Activated CD4-positive, alpha-beta T cell treated with anti-CD3 and anti-CD28 coated beads, Interleukin-2, amount 50 U/mL, for 1 hour (primary cell): ENCODE measurements around the gene SPC24.
"Not testable (repeated sequence)": the region's sequence is repeated elsewhere in the genome, so short reads cannot be mapped to it uniquely, and the experiment has no call there.

Experiments
- DNase-seq: peaks from one replicate; pipeline ENCODE4 v3.0.0-alpha.2; 2020

The SPC24 gene

DNA sequence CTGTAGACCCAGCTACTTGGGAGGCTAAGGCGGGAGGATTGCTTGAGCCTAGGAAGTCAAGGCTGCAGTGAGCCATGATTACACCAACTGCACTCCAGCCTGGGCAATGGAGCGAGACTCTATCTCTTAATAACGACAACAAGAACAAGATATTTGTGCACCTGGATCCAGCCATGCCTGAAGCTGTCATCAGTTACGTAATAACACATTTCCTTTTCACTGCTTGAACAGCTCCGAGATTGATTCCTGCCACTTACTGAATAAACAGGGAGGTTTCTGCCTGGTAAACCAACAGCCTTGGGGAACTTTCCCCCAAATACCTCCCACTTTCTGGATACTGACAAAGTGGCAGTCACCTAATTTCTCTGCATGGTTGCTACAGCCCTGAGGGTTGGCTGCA lies 36.4 kb upstream of the SPC24 start:
- DNase-seq = no peak

DNA sequence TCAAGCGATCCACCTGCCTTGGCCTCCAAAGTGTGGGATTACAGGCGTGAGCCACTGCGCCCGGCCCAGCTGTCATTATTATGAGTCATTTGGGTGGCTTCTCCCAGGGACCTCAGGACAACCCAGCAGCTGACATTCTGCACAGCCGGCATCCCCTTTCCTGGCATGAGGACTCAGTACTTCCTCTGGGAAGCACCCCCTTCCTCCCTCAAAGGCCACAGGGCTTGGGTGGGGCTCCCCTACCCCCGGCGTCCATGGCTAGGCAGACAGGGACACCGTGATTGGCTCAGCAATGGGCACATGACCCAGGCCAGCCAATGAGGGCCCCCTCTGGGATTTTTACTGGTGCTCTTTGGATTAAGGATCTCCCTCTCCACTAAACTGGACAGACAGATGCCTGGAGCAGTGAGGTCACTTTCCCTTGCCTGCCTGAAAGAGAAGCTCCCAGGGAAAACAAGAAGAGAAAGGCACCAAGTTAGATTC lies 35.7 kb upstream of the SPC24 start:
- no peak for DNase-seq

DNA sequence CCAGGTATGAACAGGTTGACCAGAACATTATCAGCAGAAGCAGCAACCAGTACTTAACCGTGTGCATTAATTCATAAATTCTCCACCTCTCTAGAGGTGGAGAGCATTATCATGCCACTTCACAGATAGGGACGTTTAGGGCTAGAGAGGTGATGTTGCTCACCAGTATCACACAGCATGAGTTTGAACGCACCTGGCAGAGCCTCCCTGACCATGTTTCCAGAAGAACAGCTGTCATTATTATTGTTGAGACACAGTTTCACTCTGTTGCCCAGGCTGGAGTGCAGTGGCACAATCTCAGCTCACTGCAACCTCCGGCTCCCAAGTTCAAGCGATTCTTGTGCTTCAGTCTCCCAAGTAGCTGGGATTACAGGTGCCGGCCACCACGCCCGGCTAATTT lies 34.9 kb upstream of the SPC24 start:
- no peak for DNase-seq

DNA sequence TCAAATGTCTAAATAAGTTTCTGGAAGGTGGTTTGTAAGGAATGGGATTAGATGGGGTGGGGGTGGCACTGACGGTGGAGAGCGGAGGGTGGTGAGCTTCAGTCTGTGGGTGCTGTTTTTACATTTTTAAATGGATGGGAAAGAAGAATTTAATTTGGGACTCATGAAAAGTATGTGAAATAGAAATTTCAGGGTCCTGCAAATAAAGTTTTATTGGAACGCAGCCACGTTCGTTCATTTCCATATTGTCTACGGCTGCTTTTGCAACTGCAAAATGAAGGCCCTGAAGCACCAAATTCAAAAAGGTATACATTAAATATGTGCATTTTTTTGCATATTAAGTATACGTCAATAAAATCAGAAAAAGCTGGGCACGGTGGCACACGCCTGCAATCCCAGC lies 31.9 kb upstream of the SPC24 start:
- DNase-seq = no peak

DNA sequence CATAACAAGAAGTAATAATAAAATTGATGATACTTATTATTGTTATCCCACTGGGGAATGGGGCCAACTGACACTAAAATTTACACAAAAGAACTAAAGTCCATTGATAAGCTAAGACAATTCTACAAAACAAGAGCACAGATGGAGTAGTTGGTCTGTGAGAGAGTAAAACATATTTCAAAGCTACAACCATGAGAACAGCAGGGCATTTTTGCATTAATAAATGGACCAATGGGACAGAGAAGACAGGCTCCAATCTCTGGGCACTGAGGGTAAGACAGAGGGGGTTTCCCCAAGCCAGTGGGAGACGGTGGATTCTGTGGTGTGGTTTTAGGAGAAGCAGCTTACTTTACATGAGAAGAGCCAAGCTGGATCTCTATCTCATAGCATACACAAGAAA lies 27.4 kb upstream of the SPC24 start:
- DNase-seq = no peak

DNA sequence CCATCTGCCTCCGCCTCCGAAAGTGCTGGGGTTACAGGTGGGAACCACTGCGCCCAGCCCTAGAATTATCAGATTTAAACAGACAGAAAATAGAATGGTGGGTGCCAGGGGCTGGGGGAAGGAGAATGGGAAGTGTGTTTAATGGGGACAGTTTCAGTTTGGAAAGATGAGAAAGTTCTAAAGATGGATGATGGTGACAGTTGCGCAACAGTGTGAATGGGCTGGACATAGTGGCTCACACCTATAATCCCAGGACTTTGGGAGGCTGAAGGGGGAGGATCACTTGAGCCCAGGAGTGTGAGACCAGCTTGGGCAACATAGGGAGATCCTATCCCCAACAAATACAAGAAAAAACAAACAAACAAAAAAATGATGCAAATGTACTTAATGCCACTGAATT lies 25.9 kb upstream of the SPC24 start:
- DNase-seq = no peak

DNA sequence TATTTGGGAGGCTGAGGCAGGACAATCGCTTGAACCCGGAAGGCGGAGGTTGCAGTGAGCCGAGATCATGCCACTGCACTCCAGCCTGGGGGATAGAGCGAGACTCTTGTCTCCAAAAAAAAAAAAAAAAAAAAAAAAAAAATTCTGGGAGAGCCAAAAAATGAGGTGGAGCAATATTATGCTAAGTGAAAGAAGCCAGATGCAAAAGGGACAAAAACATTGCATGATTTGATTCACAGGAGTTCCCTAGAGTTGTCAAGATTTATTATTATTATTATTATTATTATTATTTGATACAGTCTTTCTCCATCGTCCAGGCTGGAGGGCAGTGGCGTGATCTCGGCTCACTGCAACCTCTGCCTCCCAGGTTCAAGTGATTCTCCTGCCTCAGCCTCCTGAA lies 25.4 kb upstream of the SPC24 start:
- DNase-seq = not testable (repeated sequence)

DNA sequence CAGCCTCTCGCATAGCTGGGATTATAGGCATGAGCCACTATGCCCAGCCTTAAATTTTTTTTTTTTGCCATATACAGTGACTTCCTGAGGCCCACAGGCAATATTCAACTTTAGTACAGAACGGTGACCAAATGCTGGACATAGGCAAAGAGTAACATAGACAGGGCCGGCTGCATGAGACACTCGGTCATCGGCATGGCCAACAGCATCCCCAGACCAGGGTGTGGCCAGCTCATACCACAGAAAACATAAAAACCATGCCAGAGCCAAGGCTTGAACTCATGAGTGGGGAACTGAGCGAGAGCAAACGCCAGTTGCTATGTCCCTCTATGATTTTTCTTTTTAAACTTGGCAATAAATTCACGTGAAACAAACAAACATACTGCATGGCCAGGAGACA lies 24.8 kb upstream of the SPC24 start:
- no peak for DNase-seq

DNA sequence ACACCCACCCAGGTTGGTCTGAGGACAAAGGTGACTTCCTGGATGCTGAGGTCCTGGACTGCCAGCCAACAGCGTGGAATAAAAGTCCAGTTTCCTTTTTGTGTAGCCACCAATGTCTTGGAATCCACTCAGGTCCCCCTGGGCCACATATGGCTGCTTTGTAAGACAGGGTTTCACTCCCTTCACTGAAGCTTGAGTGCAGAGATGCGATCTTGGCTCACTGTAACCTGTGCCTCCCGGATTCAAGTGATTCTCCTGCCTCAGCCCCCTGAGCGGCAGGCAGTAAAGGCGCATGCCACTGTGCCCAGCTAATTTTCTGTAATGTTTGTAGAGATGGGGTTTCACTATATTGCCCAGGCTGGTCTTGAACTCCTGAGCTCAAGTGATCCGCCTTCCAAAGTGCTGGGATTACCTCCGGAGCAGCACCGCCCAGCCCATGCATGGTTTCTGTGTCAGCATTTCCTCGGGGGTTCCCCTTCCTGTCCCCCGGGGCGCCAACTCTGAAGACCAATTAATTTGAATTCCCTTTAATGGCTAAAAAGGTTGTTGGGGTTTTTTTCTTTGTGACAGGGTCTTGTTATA lies 24.2 kb upstream of the SPC24 start:
- no peak for DNase-seq

DNA sequence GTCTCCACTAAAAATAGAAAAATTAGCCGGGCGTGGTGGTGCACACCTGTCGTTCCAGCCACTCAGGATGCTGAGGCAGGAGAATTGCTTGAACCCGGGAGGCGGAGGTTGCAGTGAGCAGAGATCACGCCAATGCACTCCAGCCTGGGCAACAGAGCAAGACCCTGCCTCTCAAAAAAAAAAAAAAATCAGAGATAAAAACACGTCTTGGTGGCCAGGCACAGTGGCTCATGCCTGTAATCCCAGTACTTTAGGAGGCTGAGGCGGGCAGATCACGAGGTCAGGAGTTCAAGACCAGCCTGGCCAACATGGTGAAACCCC lies 23.5 kb upstream of the SPC24 start:
- not testable (repeated sequence) for DNase-seq

DNA sequence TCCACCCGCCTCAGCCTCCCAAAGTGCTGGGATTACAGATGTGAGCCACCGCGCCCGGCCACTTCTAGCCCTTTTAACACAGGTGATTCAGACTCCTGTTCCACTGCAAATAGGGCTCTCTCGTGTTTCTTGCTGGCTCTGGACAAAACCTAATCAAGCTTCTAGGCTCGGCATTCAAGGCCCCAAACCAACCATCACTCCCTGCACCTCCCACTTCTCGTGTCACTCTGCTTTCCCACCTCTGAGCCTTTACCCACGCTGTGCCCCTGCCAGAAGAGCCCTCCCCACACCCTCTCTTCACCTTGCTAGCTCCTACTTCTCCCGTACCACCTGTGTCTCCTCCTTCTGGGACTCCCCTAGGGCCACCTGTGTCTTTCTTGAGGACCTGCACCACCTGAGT lies 22.0 kb upstream of the SPC24 start:
- no peak for DNase-seq

DNA sequence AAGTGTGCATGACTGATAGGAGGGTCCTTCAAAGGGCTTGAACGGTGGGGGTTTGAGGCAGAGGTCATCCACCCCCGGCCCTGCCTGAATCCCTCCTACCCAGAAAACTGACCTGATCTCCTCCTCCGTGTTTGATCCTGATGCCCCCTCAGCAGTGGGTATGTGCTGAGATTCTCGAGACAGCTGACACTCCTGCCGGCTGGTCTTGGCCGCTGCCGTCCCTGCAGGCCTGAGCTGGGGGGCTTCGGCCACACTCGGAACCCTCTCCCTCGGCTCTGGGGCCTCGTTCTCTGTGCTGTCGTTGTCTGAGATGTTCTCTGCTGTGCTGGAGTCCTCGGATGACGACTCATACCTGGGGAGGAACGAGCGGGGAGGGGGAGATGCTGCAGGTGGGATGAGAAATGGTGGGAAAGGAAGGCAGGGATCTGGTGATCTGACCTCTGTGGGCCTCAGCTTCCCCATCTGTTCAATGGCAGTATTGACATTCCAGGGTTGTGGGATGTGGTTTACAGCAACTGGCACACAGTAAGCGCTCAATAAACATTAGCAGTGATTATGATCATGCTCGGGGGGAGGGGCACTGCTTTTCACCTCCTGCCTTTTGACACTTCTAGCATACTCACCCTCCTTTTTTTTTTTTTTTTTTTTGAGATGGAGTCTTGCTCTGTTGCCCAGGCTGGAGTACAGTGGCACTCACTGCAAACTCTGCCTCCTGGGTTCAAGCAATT lies 21.0 kb upstream of the SPC24 start:
- no peak for DNase-seq

DNA sequence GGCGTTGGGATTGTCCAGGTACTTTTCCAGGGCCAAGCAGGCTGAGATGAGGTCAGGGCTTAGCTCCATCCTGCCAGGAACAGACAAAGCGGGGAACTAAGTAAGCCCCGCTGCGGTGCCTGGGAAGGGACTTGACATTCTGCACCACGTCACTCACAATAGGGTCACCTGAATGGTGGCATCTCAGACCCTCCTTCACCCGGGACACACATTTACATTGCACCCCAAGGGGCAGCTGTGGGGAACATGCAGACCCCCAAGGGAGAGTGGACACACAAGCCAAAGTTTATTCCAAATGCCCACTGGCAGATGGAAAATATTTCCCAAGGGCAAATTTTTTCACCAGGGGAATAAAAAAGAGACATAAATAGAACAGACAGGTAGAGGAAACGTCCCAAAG lies 20.3 kb upstream of the SPC24 start:
- no peak for DNase-seq

DNA sequence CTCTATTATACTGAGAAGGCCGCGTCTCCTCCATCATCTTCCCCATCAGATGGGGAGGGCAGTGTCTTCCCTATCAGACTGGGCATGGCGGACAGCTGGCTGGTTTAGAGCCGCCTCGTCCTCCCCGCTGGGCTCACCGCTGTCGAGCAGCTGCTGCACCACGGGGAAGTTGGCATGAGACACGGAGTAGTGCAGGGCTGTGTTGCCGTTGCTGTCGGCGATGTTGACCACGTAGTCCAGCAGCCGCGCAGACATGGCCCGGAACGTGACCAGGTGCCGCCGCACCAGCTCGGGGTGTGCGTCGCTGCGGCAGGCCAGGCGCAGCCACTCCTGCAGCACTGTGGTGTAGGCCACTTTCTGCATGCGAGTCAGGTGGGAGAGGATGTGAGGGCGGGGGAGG lies 18.8 kb upstream of the SPC24 start:
- no peak for DNase-seq

DNA sequence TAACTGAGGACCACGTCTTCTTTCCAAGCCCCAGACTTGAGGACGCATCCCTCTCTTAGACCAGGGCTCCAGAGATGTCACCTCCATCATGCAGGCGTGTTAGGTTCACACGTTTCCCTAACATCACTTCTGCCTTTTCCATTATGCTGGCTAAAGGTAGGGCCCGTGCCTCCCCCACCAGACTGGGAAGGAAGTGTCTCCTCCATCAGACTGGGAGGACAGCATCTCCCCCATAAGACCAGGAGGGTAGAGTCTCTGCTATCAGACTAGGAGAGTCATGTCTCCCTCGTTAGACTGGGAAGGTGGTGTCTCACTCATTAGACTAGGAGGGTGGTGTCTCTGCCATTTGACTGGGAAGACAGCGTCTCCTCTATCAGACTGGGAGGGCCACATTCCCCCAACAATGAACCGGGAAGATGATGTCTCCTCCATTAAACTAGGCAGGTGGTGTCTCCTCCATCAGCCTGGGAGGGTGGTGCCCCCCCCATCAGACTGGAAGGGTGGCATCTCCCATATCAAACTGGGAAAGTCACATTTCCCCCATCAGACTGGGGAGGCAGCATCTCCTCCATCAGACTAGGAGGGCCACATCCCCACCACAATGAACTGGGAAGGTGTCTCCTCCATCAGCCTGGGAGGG lies 18.1 kb upstream of the SPC24 start:
- DNase-seq = no peak

DNA sequence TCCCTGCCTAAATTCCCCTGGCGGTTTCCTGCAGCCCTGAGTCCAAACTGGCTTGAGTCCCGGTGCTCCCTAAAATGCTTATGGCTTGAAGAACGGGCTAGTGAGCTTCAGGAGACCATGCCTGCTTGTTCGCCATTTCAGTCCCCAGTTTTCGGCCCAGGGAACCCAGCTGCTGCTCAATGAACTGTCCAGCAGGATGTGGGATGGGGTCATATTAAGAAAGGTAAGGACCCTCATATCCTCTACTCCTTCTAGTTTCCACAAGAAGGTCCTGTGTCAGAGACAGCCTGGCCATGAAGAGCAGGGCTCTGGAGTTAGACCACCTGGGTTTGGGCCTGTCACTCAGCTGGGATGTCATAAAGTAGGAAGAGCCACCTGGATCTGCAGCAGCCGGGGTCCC lies 17.0 kb upstream of the SPC24 start:
- no peak for DNase-seq

DNA sequence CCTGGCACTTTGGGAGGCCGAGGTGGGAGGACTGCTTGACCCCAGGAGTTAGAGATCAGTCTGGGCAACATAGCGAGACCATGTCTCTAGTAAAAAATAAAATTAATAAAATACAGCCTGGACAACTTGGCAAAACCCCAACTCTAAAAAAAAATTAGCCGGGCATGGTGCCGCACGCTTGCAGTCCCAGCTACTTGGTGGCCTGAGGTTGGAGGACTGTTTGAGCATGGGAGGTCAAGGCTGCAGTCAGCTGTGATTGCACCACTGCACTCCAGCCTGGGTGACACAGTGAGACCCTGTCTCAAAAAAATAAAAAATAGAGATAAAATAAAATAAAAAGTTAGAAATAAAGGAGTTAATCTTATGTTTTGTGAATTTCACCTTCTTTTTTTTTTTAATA lies 15.6 kb upstream of the SPC24 start:
- no peak for DNase-seq

DNA sequence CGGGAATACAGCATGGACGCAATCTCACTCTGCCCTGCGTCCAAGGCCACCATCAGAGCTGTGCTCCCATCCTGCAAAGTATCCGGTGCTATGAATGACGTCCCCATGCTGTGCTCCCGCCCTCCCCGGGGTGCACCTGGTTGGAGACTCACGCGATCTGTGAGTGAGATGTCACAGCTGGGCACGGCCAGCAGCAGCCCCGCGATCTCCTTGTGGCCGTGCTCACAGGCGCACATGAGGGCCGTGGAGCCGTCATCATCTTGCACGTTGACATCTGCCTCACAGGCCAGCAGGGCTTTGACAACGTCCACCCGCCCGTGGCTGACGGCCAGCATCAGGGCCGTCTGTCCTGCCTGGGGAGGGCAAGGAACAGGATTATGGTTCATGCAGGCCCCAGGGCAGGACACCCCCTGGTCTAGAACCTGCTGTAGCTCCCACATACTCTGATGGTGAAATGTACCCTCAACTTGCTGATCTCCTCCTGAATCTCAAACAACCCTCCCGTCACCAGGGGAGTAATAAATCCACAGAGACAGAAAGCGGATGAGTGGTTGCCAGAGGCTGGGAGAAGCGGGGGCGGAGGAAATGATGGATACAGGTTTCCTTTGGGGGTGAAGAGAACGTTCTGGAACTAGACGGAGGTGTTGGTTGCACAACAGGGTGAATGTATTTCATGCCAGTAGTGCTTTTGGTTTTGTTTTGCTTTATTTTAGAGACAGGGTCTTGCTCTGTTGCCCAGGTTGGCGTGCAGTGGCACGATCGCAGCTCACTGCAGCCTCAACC lies 14.5 kb upstream of the SPC24 start:
- DNase-seq = no peak

DNA sequence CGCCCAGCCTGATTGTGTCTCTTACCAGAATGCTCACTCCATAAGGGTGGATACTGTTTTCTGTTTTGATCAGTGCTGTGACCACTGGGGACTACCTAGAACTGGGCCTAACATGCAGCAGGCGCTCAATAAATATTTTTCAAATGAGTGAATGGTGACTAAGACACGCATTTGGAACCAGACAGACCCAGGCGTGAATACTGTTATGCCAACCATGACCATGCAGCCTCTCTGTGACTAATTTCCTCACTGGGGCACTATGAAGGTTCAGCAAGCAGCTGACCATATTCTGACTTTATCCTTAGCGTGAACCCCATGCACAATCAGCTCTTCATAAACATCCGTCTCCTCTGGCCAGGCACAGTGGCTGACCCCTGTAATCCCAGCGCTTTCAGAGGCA lies 13.0 kb upstream of the SPC24 start:
- no peak for DNase-seq

DNA sequence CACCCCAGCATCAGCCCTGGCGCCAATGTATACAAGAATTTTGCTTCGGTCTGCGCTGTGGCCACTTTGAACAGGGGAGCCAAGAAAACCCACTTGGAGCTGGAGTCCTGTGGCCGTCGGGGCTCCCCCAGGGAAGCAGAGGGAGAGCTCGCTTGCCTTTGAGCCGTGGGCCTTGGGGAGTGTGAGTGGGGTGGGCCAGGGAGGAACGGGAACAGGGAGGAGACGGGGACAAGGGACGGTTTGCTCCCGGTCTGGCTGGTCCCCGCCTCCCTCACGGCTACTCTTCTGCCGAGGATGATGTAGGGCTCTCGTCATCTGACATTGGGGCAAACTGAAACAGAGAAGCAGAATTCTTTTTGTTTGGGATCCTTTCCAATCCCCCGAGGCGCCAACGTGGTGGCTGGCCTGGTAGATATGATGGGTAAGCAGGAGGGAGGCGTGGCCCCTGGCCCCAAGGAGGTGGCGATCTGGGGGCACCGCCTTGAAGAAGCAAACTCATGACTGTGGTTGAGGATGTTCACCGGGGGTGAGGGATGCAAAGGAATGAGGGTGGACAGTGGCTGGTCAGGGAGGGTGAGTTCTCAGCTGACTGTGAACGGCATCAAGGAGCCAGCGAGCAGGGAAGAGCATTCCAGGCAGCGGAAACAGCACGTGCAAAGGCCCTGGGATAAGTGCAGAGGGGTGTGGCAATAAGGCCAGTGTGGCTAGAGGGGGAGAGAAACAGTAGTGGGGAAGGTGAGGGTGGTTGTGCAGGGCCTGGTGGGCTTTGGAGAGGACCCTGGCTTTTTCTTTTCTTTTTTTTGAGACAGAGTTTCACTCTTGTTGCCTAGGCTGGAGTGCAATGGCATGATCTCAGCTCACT lies 10.9 kb upstream of the SPC24 start:
- no peak for DNase-seq

DNA sequence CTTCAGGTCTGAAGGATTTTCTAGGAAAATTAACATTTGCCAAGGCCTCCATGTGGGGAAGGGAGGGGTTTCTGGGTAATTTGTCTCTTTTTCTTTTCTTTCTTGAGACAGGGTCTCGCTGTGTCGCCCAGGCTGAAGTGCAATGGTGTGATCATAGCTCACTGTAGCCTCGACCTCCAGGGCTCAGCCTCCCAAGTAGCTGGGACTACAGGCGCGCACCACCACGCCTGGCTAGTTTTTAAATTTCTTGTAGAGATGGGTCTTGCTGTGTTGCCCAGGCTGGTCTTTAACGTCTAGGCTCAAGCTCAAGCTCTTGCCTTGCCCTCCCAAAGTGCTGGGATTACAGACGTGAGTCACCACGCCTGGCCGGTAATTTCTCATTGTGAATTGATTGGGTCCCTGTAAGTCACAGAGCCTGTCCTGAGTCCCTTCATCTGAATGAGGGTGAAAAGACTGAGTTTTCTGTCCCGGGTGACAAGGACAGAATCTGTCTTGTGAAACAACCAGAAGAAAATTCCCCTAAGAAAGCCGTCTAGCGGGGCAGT lies 10.0 kb upstream of the SPC24 start:
- DNase-seq = no peak

DNA sequence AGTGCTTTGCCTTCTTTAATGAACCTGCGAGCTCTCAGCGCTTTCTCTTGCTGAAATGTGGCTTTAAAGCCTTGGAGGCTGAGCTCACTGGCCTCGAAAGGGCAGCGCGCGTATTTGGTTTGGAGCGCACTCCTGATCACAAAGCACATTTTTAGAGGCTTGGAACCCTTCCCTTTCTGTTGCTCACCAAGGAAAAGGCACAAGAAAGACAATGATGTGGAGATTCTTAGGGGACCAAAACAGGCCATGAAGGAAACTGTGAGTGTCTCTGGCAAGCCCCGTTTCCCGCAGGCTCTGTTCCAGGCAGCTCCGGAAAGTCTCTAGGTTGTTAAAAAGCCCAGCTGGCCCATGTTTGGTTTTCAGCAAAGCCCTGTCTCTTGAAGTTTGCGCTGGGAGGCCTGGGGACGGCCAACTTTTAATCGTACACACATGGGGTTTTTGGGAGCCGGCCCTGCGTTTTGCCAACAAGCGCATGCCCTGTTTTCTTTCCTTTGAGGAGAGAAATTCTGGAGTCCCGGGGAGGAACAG lies 9.4 kb upstream of the SPC24 start:
- DNase-seq = no peak
